ES-I3 (cell line): Measurements from ENCODE around the gene INVS.

Source experiments
- H3K36me3 ChIP-seq: 2 replicates; pipeline ENCODE4 v1.6.1; 2013; ENCODE audit warnings: mild to moderate bottlenecking, low read length, control low read depth, moderate library complexity; ENCODE audit not compliant: insufficient read depth
- H3K4me1 ChIP-seq: 2 replicates; pipeline ENCODE4 v1.6.1; 2013; ENCODE audit warnings: mild to moderate bottlenecking, control low read depth, low read length; ENCODE audit not compliant: insufficient read depth
- H3K9ac ChIP-seq: 2 replicates; pipeline ENCODE4 v1.6.1; 2013; ENCODE audit warnings: low read depth, mild to moderate bottlenecking, low read length, moderate library complexity
- H3K9me3 ChIP-seq: 2 replicates; pipeline ENCODE4 v1.6.1; 2013; ENCODE audit warnings: mild to moderate bottlenecking, low read length, moderate library complexity; ENCODE audit not compliant: control insufficient read depth, insufficient read depth

INVS gene

GRCh38 chr9:100350188-100350587 is 251.1 kb downstream of the INVS start:
- Histone ChIP-seq H3K9ac (no peak overlapping the region), H3K36me3 (peaks cover 18% of the 10 kb centered on the region), H3K9me3 (peaks cover 3% of the 10 kb centered on the region; the same call in 1 of the 2 replicates), H3K4me1 (peaks cover 16% of the 10 kb centered on the region)
